ENCODE measurements around the gene CDC25C.
"Not testable (repeated sequence)": the region's sequence is repeated elsewhere in the genome, so short reads cannot be mapped to it uniquely, and the experiment has no call there.

The CDC25C gene

DNA sequence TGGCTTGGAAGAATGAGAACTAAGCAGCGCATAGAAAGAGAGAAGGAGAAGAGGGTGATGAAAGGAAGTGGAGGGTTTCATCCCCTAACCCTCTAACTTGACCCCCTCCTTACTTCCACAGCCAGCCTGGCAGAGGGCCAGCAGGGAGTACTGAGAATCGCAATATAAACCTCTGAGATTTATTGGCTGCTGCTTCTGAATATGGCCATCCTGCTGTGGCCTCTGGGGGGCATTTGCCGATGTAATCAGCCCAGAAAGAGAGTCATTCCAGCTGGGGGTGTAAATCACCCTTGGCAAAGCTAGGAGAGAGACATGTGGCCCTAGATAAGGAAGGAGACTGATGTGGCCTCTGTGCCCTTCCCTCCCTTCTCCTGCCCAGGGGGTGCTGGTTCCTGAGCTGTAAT, 56.2 kb downstream of the CDC25C start:
- no peak for DNase-seq

DNA sequence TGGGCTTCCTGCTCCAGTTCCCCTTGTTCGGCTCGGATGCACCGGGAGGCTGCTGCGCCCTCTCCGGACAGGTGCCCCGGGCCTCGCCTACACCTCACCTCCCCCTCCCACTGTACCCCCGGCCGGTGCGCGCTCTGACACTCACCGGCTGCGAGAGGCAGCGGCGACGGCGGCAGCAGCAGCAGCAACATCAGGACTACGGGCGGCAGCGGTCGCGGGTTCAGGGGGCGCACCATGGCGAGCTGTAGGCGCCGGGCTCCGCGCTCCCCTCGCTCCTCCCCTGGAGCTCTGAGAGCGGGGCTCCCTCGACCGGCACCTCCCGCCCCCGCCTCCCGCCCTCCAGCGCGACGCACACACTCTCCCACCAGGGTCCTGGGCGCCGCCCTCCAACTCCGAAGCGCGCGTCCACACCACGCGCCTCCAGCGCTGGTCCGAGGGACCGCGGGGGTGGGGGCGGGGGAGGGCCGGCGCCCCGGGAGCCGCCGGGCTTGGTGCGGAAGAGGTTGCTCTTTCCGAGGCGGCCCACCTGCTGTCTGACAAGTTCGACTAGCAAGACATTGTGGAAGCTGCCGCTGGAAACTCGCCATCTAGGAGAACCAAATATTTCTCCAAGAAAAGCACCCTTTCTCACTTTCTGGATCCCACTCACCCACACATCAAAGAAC, 57.3 kb downstream of the CDC25C start, which contains the start of gene GFRA3:
GFRA3 (minus strand) TSS at position 433 of the 665 bp plus-strand sequence; CDS start at position 236, 197 bp downstream.
- DNase-seq, result no peak

DNA sequence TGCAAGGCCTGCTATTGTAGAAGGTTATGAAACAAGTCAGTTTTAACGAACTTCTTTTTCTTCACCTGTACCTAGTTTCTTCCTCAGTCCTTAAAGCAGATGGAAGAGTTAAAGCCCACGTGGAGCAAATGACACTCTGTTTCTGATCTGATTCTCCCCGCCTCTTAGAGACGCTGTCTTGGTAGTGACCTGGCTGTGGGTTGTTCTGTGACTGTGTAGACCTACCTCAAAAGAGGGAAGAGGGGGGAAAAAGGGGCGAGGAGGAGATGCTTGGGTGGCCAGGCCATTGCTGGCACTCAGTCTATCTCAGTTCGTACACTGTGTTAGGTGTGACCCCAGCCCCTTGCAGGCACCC, 57.8 kb downstream of the CDC25C start:
- no peak for DNase-seq

DNA sequence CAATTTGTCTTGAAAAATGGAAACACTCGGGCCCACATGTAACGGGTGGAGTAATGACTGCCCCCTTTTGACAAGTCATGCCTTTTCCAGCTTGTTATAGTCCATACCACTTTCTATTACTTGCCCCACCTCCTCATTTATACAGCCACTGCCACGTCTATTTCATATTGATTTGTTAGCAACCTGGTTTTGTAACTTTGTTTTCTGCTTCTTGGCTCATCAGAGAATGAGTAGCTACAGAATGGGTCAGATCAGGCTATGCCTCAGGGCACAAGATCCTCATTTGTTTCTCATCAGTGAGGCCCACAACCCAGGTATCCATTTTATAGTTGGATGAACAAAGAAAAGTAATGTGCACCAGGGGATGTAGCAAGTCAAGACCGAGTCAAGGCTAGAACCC, 58.9 kb downstream of the CDC25C start:
- no peak for DNase-seq

DNA sequence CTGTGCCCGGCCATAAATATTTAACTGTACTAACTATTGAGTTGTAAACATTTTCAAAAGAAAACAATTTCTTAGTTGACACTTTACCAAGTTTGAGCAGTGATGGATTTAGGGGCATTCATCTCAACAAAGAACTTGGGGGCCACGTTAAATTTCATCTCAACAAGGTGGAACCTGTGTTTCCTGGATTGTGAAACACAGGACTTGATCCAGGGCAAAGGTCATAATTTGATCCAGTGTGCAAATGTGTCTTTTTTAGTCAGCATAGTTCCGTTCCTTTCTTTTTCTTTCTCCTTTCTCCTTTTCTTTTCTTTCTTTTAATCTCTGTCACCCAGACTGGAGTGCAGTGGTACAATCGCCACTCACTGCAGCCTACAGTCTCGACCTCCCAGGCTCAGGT, 60.3 kb downstream of the CDC25C start:
- no peak for DNase-seq

DNA sequence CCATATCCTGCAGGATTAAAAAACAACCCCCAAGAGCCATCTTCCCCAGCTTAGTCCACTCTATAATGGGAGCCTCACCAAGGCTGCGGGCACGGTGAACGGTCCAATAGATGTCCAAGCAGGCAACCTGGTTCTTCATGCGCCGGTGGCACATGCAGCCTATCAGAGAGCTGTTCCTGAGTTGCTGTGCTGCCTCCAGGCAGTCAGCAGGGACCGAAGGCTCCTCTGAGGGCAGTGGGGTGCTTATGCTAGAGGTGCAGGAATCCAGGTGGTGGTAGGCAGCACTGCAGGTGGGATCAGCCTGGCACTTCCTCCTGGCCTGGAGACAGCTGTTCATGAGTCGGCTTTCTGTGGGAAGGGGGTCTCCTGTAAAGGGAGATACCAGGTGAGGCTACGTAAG, 67.4 kb downstream of the CDC25C start:
- DNase-seq, result no peak

DNA sequence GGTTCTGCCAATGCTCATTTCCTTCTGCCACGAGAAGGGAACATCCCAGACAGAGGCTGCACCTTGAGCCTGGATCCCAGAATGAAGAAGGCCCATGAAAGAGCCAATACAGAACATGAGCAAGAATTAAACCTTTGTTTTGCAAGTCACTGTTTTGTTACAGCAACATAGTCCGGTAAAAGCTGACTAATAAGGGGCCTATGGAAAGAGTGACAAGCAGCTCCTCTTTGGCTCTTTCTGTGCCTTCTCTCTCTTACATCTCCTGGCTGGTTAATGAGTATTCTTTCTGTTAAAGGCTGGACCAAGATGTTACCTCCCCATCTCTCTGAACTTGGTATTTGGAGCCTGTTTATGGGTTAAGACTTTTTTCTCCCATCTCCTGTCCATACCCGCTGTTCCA, 68.0 kb downstream of the CDC25C start:
- DNase-seq, result no peak

DNA sequence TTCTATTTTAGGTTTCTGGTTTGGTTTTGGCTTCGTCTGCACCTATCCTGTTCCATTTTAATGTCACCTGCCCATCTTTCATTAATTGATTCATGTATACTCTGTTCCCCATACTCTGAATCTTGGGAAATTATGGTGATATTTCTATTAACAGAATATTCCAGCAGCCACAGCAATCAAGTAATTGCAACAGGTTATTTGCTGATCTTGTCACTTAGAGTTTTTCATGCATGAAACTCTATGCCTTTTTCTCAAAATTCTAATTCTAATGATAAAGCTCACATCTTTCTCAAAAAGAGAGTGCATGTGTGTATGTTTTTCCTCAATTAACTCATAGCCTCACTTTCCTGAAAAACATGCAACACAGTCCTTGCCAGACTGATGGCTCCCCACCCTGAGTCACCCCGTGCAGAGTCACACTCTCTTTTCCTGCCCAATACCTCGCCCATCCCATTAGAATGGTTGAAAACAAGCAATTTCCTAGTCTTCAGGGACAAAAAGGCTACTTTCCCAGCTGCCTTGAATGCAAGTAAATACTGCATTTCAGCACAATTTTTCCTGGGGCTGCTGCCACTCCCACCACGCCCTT, 72.8 kb downstream of the CDC25C start:
- no peak for DNase-seq

DNA sequence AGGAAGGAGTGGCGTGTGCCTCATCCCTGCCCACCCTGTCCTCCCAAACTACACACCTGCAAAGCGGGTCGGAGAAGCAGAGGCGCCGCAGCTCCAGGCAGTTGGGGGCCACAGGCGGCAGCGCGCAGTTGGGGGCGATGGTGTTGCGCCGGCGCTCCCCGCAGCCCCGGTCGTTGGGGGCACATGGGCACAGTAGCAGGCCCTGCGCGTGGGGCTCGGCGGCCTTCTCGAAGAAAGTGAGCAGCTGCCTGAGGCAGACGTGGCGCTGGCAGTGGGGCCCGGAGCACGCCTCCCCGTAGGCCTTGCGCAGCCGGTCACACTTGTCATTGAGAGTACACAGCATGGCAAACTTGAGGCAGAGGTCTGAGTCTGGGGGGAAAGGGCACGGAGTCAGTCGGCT, 74.0 kb downstream of the CDC25C start:
- no peak for DNase-seq

DNA sequence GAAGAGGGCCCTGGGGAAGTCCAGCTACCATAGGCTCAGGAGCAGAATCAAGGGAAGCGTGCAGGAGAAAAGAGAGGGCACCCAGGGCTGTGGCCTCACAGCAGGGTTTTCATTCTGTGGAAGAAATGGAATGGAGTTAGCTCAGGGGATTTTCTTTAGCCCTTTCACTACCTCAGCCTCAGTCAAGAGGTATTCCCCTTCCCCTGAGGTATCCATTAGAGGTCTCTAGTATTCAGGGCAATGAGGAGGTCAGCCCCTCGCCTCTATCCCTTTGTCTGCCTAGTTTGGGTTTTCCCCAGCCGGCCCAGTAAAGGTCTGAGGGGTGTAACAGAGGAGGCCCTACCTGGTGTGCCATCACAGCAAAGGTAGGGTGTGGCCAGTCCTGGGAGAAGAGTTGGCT, 78.7 kb downstream of the CDC25C start:
- DNase-seq, result no peak

DNA sequence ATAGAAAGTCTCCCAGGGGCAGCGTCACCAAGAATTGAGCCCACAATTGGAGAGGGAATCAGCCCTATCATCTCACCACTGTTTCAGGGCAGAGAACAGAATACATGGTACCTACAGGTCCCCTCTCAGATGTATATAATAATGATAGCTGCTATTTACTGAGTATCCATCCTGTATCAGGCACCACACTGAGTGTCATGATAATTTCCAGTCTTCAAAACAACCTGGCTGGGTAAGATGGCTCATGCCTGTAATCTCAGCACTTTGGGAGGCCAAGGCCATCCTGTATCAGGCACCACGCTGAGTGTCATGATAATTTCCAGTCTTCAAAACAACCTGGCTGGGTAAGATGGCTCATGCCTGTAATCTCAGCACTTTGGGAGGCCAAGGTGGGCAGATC, 83.8 kb downstream of the CDC25C start:
- not testable (repeated sequence) for DNase-seq

DNA sequence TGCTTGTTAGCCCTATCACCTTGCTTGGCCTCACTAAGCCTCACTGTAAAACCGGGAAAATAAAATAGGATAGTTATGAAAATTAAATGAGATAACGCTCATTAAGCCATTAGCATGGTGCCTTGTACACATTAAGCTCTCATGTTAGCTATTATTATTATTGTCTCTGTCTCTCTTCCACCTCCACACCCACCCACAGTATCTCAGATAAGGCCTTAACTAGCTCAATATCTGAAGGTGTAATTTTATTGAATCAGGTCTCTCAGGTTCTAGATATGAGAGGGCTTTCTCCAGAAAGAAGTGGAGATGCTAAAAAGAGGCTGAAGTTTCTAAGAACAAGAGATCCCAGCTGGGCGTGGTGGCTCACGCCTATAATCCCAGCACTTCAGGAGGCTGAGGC, 84.8 kb downstream of the CDC25C start:
- no peak for DNase-seq

DNA sequence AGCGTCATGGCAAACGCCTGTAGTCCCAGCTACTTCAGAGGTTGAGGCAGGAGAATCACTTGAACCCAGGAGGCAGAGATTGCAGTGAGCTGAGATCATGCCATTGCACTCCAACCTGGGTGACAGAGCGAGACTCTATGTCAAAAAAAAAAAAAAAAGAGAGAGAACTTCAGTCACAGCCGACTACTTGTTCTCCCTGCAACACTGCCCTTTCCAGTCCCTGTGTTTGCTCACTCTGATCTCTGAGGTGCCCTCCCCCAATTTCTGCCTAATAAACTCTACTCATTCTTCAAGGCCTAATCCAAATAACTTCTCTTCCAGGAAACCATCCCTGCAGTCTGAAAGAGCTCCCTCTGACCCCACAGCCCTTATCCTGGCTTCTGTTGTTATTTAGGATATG, 85.3 kb downstream of the CDC25C start:
- no peak for DNase-seq

DNA sequence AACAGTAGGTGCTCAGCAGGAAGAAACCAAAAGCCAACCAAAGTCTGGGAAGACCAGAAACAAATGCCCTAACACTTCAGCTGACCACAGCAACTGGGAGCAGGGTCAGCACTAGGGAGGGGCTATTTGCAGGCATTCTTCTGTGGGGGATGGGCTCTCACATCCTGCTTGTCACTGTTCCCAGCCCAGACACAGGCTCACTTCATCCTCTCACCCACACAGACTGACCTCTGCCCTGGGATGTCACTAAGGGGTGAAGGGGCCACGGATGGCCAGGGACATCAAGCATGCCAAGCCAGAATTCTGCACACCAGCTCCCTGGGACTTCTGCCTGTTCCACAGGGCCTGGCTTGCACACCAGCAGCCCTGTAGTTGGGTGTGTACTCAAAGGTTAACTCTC, 85.9 kb downstream of the CDC25C start:
- no peak for DNase-seq

DNA sequence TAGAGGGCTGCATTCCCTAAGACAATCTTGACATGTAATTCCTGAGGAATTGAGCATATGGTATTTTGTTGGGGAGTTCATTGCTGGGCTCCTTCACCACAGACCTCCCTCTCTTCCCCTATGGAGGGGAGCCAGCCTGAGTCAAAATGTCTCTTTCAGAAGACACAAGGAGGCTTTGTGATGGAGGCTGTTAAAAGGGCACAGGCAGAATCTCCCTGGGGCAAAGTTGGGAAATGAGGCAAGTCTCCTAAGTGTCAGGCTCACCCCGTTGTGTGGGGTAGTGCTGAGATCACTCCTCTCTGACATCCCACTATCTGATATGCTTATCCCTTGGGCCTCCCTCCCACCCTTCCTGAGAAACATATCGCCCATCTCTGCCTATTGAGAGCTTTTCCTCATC, 87.8 kb downstream of the CDC25C start:
- no peak for DNase-seq

DNA sequence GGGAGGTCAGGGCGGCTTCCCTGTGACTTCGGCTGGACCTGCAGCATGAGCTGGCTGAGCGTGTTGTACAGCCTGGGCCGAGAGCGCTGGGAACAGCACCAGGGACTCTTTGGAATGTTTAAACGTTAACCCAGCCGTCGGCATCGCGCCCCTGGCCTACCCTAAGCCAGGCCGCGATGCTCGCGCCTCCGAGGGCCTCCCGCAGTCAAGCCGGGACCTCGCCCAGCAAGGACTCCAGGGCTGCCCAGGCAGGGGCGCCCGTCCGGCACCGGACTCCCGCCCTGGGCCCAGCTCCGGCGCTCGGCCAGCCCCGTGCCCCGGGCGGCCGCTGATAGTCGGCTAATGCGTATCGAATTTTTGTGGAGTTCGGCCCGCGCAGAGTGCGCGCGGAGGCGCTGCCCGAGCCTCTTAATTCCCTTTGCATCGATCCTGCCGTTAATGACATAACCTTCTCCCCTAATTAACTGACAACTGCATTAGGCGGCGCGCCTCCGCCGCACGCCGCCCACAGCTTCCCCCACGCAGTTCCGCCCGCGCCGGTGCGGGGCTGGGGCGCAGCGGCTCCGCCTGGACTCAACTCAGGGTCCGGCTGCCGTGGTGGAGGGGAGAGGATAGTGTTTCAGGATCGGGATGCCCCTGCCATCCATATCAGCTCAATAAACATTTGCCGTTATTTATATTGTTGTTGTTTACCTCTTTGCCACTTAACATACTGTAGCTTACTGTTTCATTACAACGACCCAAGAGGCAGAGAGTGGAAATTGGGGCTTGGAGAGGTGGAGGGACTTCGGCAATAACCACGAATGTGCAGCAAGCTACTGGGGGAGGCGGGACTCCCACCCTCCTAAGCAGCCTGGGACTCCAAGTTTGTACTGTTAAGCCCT, 89.7 kb downstream of the CDC25C start:
- no peak for DNase-seq

DNA sequence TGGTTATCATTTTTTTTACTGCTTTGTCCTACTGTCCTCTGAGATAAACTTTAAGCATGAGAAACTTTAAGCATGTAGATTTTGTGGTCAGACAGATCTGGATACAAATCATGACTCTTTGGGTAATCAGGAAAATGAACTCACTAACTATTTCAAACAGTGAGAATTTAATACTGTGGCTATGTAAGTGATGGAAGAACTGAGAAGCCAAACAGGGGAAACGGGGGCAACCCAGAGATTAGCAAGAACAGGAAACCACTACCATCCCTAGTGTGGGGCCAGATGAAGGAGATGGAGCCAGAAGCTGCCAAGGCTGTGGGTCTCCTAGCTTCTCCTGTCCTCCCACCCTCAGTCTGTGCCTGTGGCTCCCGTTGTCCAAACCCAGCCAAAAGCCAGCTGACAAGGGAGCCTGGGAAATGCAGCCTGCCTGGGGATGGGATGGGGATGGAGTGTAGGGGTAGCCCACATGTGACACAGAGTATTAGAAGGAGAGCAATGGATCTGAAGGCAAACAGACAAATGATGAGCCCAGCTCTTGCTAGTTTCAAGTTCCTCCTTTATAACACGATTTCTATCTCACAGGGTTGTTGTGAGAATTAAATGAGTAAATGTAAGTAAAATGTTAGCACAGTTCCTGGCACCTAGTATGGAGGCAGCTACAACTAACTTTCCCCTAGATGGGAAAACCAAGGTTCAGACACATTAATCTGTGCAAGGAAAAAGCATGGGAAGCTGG, 90.8 kb downstream of the CDC25C start:
- DNase-seq, result no peak

DNA sequence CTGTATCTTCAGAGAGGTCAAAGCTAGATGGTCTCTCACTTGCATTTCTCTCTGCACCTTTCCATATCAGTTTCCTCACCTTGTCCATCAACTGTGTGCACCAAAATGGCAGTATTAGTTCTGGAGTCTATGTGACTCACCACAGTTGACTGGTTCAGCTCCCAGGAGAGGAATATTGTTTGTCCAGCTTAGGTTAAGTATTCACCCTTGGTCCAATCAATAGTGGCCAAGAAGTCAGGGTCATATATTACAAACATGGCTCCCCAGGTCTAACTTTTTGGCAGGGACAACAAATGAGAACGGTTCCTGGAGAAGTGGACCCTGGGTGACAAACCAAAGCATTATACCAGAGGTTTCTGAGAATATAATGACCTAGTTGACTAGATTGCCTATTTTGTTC, 93.6 kb downstream of the CDC25C start:
- DNase-seq, result no peak

Measured in KG1 (cell line).